Immature natural killer cell (primary cell): Measurements from ENCODE around the gene SIRT7. TPM values are rescaled to one million over a fixed set of nuclear protein-coding genes. Genes with fewer than 3 reads are reported as not detected.

Experiments used
- DNase-seq, 3 donors: peaks; one replicate each; pipeline ENCODE4 v3.0.0; 2022; ENCODE audit warnings: mixed read lengths in 1 of 3
- H3K27ac Mint-ChIP-seq, 6 donors: one replicate each; pipeline ENCODE4 v1.8.0; 2020; ENCODE audit warnings: mixed read lengths in 6 of 6, mild to moderate bottlenecking in 5 of 6, inconsistent platforms in 4 of 6, moderate library complexity in 3 of 6
- H3K27me3 Mint-ChIP-seq, 3 donors: one replicate each; pipeline ENCODE4 v1.8.0; 2020 to 2021; ENCODE audit warnings: low read depth in 3 of 3, mild to moderate bottlenecking in 3 of 3, mixed read lengths in 3 of 3, moderate library complexity in 3 of 3, inconsistent platforms in 1 of 3
- H3K36me3 Mint-ChIP-seq, 3 donors: one replicate each; pipeline ENCODE4 v1.8.0; 2020; ENCODE audit warnings: mixed read lengths in 3 of 3, inconsistent platforms in 2 of 3, mild to moderate bottlenecking in 2 of 3
- H3K4me1 Mint-ChIP-seq, 2 donors: one replicate each; pipeline ENCODE4 v1.8.0; 2020; ENCODE audit warnings: inconsistent platforms in 2 of 2, mild to moderate bottlenecking in 2 of 2, mixed read lengths in 2 of 2, moderate library complexity in 1 of 2
- H3K4me3 Mint-ChIP-seq, 5 donors: one replicate each; pipeline ENCODE4 v1.8.0; 2020; ENCODE audit warnings: mild to moderate bottlenecking in 5 of 5, mixed read lengths in 5 of 5, inconsistent platforms in 3 of 5, moderate library complexity in 3 of 5
- H3K9me3 Mint-ChIP-seq, 6 donors: one replicate each; pipeline ENCODE4 v1.8.0; 2020; ENCODE audit warnings: mild to moderate bottlenecking in 6 of 6, mixed read lengths in 6 of 6, inconsistent platforms in 4 of 6, moderate library complexity in 3 of 6
- polyA plus RNA-seq, 3 donors: library from polyadenylated mRNA; unstranded; fragments of 300-500 nt; fragmentation: Illumina TruSeq; gene quantifications; one replicate each; pipeline ENCODE4 v1.2.3, GENCODE V29; 2021

Gene SIRT7
- polyA plus RNA-seq, 3 donors from 2014 or later: 27.2 to 54.7 (median 36.2) TPM

DNA sequence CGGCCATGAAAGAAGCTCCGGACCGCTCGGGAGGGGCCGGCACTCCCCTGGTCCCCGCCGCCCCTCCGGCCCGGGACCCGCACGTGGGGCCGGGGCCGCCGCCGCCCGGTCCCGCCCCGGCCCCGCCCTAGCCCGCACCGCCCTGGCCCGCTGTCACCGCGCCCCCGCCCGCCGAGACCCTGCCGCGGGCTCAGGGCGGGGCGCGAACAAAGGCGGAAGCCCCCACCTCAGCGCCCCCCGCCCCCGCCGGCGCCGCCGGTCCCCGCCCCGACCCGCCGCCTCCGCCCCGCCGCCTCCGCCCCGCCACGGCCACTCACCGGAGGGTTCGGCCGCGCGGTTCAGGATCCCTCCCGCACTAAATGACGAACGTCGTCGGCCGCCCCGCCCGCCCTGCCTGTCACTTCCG lies 47.0 kb downstream of the SIRT7 start, which contains the start of gene ARHGDIA:
Gene ARHGDIA, minus strand, starts transcription at position 357 of the 406 bp plus-strand sequence. CDS start 1,407 bp downstream, outside the sequence.
- Mint-ChIP-seq H3K4me1 (peaks cover 21 to 33% of the 10 kb centered on the region in 2 donors), H3K9me3 (no peaks in the 10 kb centered on the region), H3K27me3 (peaks cover 23 to 33% (median 25%) of the 10 kb centered on the region in 3 donors), H3K27ac (peak within 1 kb of the TSS; percentile 88 to 95 (median 91)), H3K36me3 (peaks cover 0 to 4% (median 0%) of the 10 kb centered on the region in 3 donors), H3K4me3 (peak within 1 kb of the TSS; percentile 83 to 89 (median 85))
- no peak for DNase-seq

- DNase-seq: peak; percentile 57 to 69 (median 68)
- H3K27ac Mint-ChIP-seq: peak overlapping the region; percentile 88 to 95 (median 90)
- H3K36me3 Mint-ChIP-seq: peaks cover 0 to 4% (median 0%) of the 10 kb centered on the region in 3 donors
- H3K4me3 Mint-ChIP-seq: peak overlapping the region; percentile 82 to 87 (median 85)
- H3K9me3 Mint-ChIP-seq: no peaks in the 10 kb centered on the region
- peaks cover 21 to 34% of the 10 kb centered on the region in 2 donors for H3K4me1 Mint-ChIP-seq
- H3K27me3 Mint-ChIP-seq: peaks cover 23 to 37% (median 31%) of the 10 kb centered on the region in 3 donors
Measured at GRCh38 chr17:81870131-81870980, 47.6 kb downstream of the SIRT7 start.

DNA sequence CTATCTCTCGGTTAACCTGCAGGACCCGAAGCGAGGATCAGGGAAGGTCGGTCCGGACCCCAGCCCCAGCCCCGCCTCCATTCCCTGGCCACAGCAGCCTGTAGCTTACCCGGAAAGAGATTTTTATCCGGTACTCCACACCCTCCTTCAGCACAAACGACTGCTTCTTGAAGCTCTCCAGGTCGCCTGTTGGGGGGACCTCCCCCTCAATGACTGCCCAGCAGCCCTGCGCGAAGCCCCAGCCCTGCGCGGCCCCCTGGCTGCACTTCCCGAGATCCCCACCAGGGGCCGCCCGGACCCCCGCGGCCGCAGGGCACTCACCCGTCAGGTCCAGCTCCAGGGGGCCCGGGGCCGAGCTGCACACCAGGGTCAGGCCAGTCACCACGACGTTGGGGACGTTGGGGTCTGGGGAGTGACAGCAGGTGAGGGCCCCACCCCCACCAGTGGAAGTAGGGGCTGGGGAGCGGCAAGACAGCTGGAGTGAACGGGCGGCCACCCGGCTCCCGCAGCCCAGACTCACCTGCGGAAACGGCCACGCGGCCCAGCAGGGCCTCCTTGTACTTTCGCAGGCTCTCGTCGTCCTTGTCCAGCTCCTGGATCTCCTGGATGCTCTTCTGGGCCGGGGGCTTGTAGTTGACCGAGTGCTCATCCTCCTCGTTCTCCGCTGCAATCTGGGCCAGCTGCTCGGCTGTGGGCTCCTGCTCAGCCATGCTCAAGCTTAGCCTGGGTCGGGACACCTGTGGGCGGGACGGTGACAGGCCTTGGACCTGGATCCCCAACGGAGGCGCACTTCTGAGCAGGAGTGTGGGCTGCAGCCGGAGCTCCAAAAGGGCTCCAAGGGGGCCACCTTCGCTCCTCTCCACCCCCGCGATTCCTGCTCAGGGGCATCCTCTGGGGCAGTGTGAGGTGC lies 48.5 kb downstream of the SIRT7 start:
- H3K27ac Mint-ChIP-seq: peak overlapping the region; percentile 88 to 95 (median 90)
- H3K27me3 Mint-ChIP-seq: peaks cover 23 to 38% (median 33%) of the 10 kb centered on the region in 3 donors
- peak overlapping the region; percentile 82 to 87 (median 85) for H3K4me3 Mint-ChIP-seq
- H3K36me3 Mint-ChIP-seq: peaks cover 0 to 4% (median 0%) of the 10 kb centered on the region in 3 donors
- no peaks in the 10 kb centered on the region for H3K9me3 Mint-ChIP-seq
- DNase-seq: peak in 2 of 3 donors; percentile 41 to 42
- H3K4me1 Mint-ChIP-seq: peaks cover 21 to 34% of the 10 kb centered on the region in 2 donors

- Mint-ChIP-seq H3K9me3 (no peaks in the 10 kb centered on the region), H3K4me3 (peak overlapping the region in 1 of 5 donors; percentile 49), H3K27ac (peak overlapping the region in 4 of 6 donors; percentile 42 to 93 (median 68)), H3K4me1 (peaks cover 22 to 35% of the 10 kb centered on the region in 2 donors), H3K27me3 (peaks cover 23 to 39% (median 35%) of the 10 kb centered on the region in 3 donors), H3K36me3 (peaks cover 0 to 4% (median 0%) of the 10 kb centered on the region in 3 donors)
- DNase-seq: no peak
Measured at GRCh38 chr17:81868674-81869220, 49.2 kb downstream of the SIRT7 start.

- Mint-ChIP-seq H3K4me1 (peaks cover 28 to 41% of the 10 kb centered on the region in 2 donors), H3K27me3 (peaks cover 23 to 43% (median 35%) of the 10 kb centered on the region in 3 donors), H3K36me3 (peaks cover 0 to 7% (median 0%) of the 10 kb centered on the region in 3 donors), H3K9me3 (no peaks in the 10 kb centered on the region), H3K4me3 (peak overlapping the region in 2 of 5 donors; percentile 46 to 58), H3K27ac (peak overlapping the region in 4 of 6 donors; percentile 45 to 76 (median 60))
- DNase-seq: no peak
Measured at GRCh38 chr17:81867991-81868673, 49.8 kb downstream of the SIRT7 start.

- peak in 1 of 3 donors; percentile 46 for DNase-seq
- Mint-ChIP-seq H3K4me3 (peak overlapping the region in 2 of 5 donors; percentile 6 to 24), H3K27me3 (peaks cover 23 to 46% (median 37%) of the 10 kb centered on the region in 3 donors), H3K4me1 (peaks cover 34 to 42% of the 10 kb centered on the region in 2 donors), H3K9me3 (no peaks in the 10 kb centered on the region), H3K27ac (peak overlapping the region in 5 of 6 donors; percentile 39 to 76 (median 49)), H3K36me3 (peaks cover 0 to 7% (median 0%) of the 10 kb centered on the region in 3 donors)
Measured at GRCh38 chr17:81867170-81867990, 50.6 kb downstream of the SIRT7 start.

- DNase-seq: no peak
- Mint-ChIP-seq H3K27me3 (peaks cover 22 to 48% (median 32%) of the 10 kb centered on the region in 3 donors), H3K4me3 (no peak overlapping the region), H3K4me1 (peaks cover 38 to 39% of the 10 kb centered on the region in 2 donors), H3K9me3 (no peaks in the 10 kb centered on the region), H3K36me3 (peaks cover 0 to 7% (median 0%) of the 10 kb centered on the region in 3 donors), H3K27ac (peak overlapping the region in 5 of 6 donors; percentile 39 to 76 (median 62))
Measured at GRCh38 chr17:81866440-81867169, 51.4 kb downstream of the SIRT7 start.

GRCh38 chr17:81865733-81866439 lies 52.1 kb downstream of the SIRT7 start:
- H3K4me1 Mint-ChIP-seq: peaks cover 42% of the 10 kb centered on the region in 2 donors
- DNase-seq: peak in 1 of 3 donors; percentile 19
- peak overlapping the region in 4 of 6 donors; percentile 28 to 62 (median 40) for H3K27ac Mint-ChIP-seq
- no peaks in the 10 kb centered on the region for H3K9me3 Mint-ChIP-seq
- H3K27me3 Mint-ChIP-seq: peaks cover 21 to 48% (median 33%) of the 10 kb centered on the region in 3 donors
- H3K4me3 Mint-ChIP-seq: no peak overlapping the region
- peaks cover 0 to 7% (median 0%) of the 10 kb centered on the region in 3 donors for H3K36me3 Mint-ChIP-seq

DNA sequence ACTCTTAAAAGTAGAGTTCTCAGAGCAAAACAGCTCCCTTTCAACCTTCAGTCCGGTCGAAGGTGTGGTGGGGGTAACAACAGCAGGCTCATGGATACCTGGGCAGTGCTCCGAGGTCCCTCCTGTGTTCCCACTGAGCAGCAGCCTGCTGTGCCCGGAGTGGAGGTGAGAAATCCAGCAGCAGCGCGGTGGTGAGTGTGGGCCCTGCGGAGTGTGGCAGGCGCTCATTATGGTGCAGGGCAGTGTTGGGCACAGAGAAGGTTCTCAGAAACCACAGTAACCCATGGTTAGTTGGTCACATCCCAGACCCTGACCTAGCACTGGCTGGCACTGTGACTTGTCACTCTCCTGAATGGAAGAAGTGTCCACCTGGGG lies 52.6 kb downstream of the SIRT7 start:
- Mint-ChIP-seq H3K4me3 (no peak overlapping the region), H3K9me3 (peaks cover 0 to 2% (median 0%) of the 10 kb centered on the region in 6 donors), H3K36me3 (peaks cover 0 to 7% (median 0%) of the 10 kb centered on the region in 3 donors), H3K27me3 (peaks cover 23 to 51% (median 37%) of the 10 kb centered on the region in 3 donors), H3K4me1 (peaks cover 41 to 45% of the 10 kb centered on the region in 2 donors), H3K27ac (peak overlapping the region in 5 of 6 donors; percentile 12 to 62 (median 30))
- no peak for DNase-seq

DNA sequence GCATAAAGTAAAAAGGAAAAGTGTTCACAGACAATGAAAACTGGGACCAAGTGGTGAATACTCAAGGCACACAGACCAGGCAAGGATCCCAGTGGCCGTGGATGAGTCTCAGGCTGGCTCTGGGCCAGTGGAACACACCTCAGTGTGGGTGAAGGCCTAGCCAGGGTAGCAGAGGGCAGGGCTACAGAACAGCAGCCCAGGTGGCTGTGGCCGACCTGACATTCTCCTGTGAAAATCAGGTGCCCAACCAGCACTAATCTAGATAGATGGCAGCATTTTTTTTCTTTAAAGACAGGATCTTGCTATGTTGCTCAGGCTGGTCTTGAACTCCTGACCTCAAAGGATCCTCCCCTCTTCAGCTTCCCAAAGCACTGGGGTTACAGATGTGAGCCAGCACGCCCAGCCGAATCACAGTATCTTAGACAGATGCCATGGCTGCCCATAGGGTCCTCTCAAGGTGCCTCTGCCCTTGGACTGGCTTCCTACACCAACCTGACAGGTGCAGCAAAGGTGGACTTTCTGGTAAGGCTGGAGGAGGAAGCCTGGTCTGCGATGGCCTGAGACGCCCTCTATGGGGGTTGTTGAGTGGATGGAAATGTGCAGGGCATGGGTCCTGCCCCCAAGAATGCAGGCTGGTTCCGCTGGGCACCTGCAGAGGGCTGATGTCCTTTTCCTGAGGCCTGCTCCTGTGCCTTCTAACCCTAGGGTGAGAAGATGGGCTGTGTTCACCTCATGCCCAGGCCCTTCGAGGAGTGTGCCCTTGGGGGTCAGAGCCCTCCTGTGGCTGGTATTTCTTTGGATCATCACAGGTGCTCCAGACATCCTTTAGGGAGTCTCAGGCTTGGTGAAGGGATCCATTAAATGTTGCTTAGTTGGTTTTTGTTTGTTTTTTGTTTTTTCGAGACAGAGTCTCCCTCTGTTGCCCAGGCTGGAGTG lies 53.9 kb downstream of the SIRT7 start:
- Mint-ChIP-seq H3K27ac (peak overlapping the region in 5 of 6 donors; percentile 34 to 89 (median 88)), H3K27me3 (peaks cover 18 to 49% (median 29%) of the 10 kb centered on the region in 3 donors), H3K4me3 (no peak overlapping the region)

More for the DNA sequence above, 53.9 kb downstream of the SIRT7 start:
- Mint-ChIP-seq H3K36me3 (peaks cover 0 to 7% (median 0%) of the 10 kb centered on the region in 3 donors), H3K4me1 (peaks cover 41 to 45% of the 10 kb centered on the region in 2 donors), H3K9me3 (peaks cover 0 to 2% (median under 1%) of the 10 kb centered on the region in 6 donors)
- DNase-seq: no peak
